ENCODE measurements around the gene CFAP53.
"Not testable (repeated sequence)": the region's sequence is repeated elsewhere in the genome, so short reads cannot be mapped to it uniquely, and the experiment has no call there.

Gene CFAP53

GRCh38 chr18:50272568-50272967, 6.3 kb upstream of the CFAP53 start:
- DNase-seq (ENCODE audit: low spot score), result no peak

DNA sequence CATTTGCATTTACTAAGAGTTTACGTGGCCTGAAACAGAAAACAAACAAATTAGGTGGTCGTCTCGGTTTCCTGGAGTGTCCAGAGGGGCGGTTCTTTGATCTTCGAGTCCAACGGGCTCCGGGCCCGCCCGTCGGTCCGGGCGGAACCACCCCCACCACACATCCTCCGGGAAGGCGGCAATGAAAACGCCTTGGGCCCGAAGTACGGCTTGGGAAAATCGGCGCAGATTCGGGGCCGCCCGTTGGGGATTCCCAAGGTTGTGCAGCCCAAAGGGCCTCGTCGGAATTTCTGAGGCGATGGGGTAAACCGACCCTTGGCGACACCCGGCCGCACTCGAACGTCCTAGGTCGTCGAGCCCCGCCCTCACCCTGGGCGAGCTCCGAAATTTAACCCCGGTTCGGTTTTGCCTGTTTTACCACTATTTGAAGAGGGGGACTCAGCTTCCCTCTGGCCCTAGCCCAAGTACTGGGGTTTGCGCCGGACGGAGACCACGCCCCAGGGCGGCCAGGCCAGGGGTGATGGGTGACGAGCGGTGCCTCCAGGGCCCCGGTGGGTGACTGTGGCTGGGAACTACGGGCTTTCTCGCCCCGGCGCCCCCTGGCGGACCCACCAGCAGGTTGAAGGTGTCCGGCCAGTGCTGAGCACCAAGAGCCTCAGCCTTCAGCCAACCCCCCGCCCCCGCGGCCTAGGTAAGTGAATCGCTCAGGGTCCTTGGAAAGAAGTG, 1.9 kb upstream of the CFAP53 start:
- peak; percentile 70 for DNase-seq (ENCODE audit: low spot score)

DNA sequence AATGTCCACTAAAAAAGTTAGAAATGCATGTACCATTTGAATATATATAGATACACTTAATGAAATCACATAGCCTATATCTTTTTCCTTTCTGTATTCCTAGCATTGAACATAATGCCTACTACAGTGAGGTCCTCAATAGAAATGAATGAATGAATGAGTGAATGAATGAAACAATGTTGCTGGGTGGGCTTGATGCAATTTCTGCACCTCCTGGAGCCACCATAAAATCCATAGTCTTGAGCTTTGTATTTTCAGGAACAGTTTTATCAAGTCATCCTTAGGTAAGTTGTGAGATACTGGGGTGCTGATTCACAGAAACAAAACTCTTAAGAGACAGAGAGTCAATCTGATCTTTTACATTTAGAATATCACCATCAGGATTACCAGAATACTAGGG, 3.3 kb downstream of the CFAP53 start:
- no peak for DNase-seq (ENCODE audit: low spot score)

GRCh38 chr18:50250935-50251334, 15.4 kb downstream of the CFAP53 start:
- DNase-seq (ENCODE audit: low spot score), result no peak

- no peak for DNase-seq (ENCODE audit: low spot score)
Observed at GRCh38 chr18:50249576-50249975, 16.7 kb downstream of the CFAP53 start.

DNA sequence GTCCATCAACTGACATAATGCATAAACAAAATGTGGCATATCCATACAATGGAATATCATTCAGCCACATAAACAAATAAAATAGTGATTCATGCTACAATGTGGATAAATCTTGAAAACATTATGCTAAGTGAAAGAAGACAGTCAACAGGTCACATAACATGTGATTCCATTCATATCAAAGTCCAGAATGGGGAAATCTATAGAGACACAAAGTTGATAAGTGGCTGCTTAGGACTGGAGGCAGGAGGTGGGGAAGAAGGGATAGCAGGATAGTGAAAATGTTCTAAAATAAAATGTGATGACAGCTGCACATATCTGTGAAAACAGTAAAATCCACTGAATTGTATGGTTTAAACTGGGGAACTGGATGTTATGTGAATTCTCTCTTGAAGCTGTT, 18.7 kb downstream of the CFAP53 start:
- DNase-seq (ENCODE audit: low spot score), result no peak

DNA sequence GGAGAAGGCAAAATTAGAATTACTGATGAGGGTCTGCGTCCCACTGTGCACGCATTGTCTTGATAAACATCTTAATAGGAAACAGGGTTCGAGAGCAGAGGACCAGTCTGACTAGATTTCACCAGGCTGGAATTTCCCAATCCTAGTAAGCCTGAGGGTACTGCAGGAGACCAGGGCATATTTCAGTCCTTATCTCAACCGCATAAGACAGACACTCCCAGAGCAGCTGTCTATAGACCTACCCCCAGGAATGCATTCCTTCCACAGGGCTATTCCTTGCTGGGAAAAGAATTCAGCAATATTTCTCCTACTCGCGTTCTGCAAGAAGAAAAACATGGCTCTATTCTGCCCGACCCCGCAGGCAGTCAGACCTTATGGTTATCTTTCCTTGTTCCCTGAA, 24.5 kb downstream of the CFAP53 start:
- not testable (repeated sequence) for DNase-seq (ENCODE audit: low spot score)

GRCh38 chr18:50240080-50240563, 26.2 kb downstream of the CFAP53 start:
- DNase-seq (ENCODE audit: low spot score), result no peak

GRCh38 chr18:50232419-50232818, 33.9 kb downstream of the CFAP53 start:
- no peak for DNase-seq (ENCODE audit: low spot score)

DNA sequence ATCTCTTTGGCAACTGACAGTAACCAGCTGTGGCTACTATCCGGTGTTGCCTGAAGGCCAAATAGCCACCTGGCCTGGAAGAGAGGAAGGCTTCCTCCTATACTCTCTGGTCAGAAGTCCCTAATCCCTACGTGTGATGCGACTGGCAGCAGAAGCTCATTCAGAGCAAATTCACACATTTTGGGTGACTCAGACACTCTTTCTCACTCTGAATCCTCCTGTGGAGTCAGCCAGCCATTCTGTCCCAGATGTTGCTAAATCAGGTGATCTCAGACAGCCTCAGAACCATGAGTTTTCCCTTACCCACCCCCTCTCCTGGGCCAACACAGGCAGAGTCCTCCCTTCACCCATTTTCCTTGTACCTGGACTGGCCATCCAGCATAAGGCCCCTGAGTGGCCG, 34.7 kb downstream of the CFAP53 start:
- DNase-seq (ENCODE audit: low spot score), result no peak

DNA sequence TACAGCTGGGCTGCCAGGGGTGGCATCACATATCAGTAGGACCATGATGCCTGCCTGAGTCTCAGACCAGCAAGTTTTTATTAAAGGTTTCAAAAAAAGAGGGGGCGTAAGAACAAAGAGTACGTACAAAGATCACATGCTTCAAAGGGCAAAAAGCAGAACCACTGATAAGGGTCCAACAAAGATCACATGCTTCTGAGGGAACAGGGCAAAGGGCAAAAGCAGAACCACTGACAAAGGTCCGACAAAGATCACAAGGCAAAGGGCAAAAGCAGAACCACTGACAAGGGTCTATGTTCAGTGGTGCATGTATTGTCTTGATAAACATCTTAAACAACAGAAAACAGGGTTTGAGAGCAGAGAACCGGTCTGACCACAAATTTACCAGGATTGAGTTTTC, 46.0 kb downstream of the CFAP53 start:
- DNase-seq (ENCODE audit: low spot score), result not testable (repeated sequence)

DNA sequence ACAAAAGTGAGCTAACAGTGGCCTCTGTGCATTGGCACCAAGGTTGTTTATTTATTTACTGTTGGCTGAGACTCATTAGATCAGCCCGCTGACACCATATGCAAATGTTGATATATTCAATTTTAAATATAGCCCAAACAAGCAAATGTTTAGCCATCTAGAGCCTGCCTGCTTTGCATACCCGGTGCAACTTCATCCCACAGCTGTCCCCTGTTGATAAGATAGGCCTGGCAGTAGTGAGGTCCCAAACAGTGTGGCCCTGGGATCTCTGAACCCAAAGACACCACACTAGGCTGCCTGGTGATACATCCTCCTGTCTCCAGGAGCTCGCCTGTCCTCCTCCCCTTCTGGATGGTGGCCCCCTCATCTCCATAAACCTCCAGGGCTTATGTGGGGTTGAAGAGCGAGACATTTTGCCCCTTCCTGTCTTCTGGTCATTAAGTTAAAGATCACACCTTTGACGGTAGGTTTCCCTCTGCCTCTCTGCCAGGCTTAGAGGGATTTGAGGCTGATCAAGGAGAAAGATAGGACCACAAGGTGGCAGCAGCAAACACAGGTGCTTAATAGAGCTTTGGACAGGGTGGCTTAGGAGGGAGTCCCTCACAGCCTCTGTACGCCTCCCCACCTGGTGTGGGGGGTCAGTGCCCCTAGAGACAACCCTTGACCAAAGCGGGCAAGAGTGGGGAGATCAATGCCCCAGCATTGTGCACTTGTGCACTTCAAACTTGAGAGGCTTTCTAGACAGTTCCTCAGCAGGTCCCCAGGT, 47.7 kb downstream of the CFAP53 start:
- peak; percentile 59 for DNase-seq (ENCODE audit: low spot score)

- no peak for DNase-seq (ENCODE audit: low spot score)
Observed at GRCh38 chr18:50209311-50209710, 57.0 kb downstream of the CFAP53 start.

- no peak for DNase-seq (ENCODE audit: low spot score)
Observed at GRCh38 chr18:50207722-50208121, 58.6 kb downstream of the CFAP53 start.

GRCh38 chr18:50203801-50204604, 62.3 kb downstream of the CFAP53 start:
- DNase-seq (ENCODE audit: low spot score), result peak; percentile 82

DNA sequence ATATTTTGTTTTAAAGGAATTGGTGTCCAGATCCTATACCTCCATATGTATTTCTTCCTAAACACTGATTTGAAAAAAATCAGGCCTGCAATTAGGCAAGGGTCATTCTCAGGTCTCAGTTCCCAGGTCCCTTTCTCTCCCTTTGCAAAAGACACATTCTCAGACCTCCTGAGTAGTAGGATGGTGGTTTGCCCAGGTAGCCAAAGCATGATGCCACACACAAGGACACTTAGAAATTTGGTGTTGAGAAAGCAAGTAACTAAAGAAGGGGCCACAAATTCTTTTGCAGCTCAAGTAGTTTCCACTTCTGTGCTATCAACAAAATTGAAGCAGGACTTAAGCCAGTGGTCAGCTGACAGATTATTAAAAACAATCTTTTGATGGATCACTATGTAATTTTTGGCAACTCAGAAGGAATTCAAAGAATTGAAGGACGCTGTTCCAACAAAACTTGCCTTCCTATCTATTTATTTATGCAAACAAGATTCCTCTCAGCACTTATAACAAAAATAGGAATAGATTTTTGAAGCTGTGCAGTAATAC, 64.7 kb downstream of the CFAP53 start:
- DNase-seq (ENCODE audit: low spot score), result no peak

GRCh38 chr18:50199921-50200320, 66.4 kb downstream of the CFAP53 start:
- no peak for DNase-seq (ENCODE audit: low spot score)

- no peak for DNase-seq (ENCODE audit: low spot score)
Observed at GRCh38 chr18:50199346-50199855, 66.9 kb downstream of the CFAP53 start.

GRCh38 chr18:50196261-50196660, 70.0 kb downstream of the CFAP53 start:
- no peak for DNase-seq (ENCODE audit: low spot score)

DNA sequence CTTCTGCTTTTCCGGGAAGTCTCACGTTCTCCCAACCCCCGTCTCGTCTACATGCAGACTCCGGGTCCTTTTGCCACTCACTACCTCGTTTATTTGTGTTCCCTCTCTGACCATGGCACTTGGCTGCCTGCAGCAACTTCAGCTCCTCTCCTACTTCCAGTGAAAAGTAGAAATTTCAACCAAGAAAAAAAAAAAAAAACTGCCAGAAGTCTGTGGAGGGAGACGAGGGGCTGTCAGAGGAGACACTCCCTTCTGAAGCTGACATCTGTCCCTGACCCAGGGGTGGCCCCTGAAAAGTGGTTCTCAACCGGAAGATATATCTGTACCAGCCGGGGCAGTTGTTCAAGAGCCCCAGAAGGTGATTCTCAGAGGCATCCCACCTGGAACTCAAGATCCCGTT, 70.6 kb downstream of the CFAP53 start:
- DNase-seq (ENCODE audit: low spot score), result no peak

- peak; percentile 88 for DNase-seq (ENCODE audit: low spot score)
Observed at GRCh38 chr18:50194631-50195532, 71.4 kb downstream of the CFAP53 start, which contains the start of gene MYO5B. Gene MYO5B, minus strand, starts transcription at chr18:50195147. Its CDS starts 354 bp downstream, at chr18:50194793.

Measured in D341Med (cell line).